ENCODE measurements around the gene ODAD2. TPM values are rescaled to one million over a fixed set of nuclear protein-coding genes. Genes with fewer than 3 reads are reported as not detected.

ODAD2 gene
- total and polyA plus RNA-seq, 2 donors (not counting 3 experiments of a cell fraction or from before 2014, with no cell fraction given), result 1.1 to 4.4 TPM

GRCh38 chr10:27838901-27839300 lies 160.0 kb downstream of the ODAD2 start:
- Histone ChIP-seq H2AFZ (ENCODE audit: low read depth, low read length) (no peak overlapping the region), H3K79me2 (ENCODE audit: control insufficient read depth, insufficient read depth, low read length) (no peaks in the 10 kb centered on the region), H3K9me3 (replicated peaks; ENCODE audit: control insufficient read depth, insufficient read depth, low read length) (no peaks in the 10 kb centered on the region), H3K9ac (replicated peaks; ENCODE audit: extremely low read depth, insufficient read depth, low read length) (no peak overlapping the region), H3K36me3 (ENCODE audit: control insufficient read depth in 2 of 2, extremely low read depth in 1 of 2, insufficient read depth in 2 of 2, low read length in 2 of 2) (no peaks in the 10 kb centered on the region), H3K9me1 (replicated peaks; ENCODE audit: control insufficient read depth, extremely low read depth, insufficient read depth, low read length) (no peaks in the 10 kb centered on the region), H3K27ac (ENCODE audit: insufficient read depth, low read depth, low read length) (no peak overlapping the region), H3K27me3 (ENCODE audit: control insufficient read depth in 2 of 2, insufficient read depth in 2 of 2, low read length in 2 of 2) (no peaks in the 10 kb centered on the region), H3K4me3 (replicated peaks in 1 of 3; ENCODE audit: insufficient read depth in 1 of 3, low read depth in 1 of 3, low read length in 3 of 3) (no peak overlapping the region), H3K4me2 (ENCODE audit: insufficient read depth, low read length) (no peak overlapping the region), H4K20me1 (replicated peaks; ENCODE audit: control insufficient read depth, extremely low read depth, insufficient read depth, low read length) (no peaks in the 10 kb centered on the region), H3K4me1 (ENCODE audit: control insufficient read depth, extremely low read depth, insufficient read depth, low read length) (no peaks in the 10 kb centered on the region)
- TF ChIP-seq MYC (IDR thresholded peaks at IDR 0.05; ENCODE audit: low read depth, low read length) (no peak), POLR2AphosphoS5 (IDR thresholded peaks at IDR 0.05; ENCODE audit: insufficient read depth, low read depth, low read length) (no peak), CTCF (IDR thresholded peaks at IDR 0.05; ENCODE audit: extremely low read depth in 1 of 2, insufficient read depth in 1 of 2, low read depth in 1 of 2, low read length in 2 of 2) (no peak), JUN (IDR thresholded peaks at IDR 0.05; ENCODE audit: borderline replicate concordance, insufficient read depth, insufficient read length, low read depth) (no peak), MAX (IDR thresholded peaks at IDR 0.05; ENCODE audit: insufficient read depth, insufficient read length) (no peak), FOS (IDR thresholded peaks at IDR 0.05; ENCODE audit: borderline replicate concordance, insufficient read depth, low read length) (no peak)
- no TSS peak for BruUV-seq (replicated peaks)
- FAIRE-seq (no peak), DNase-seq (ENCODE audit: low read depth, low spot score) (no peak)
- POLR2A ChIA-PET, result no interaction called here
- dilution Hi-C loops (cut with MboI; ENCODE audit: extremely low pct_ligation_motif_present, low sequenced_read_pairs), result no loop called here
- intact Hi-C loops (cut with micrococcal nuclease), result no loop called here
- CTCF ChIA-PET, result interaction anchor here (1.0 kb wide), 1 partner anchor 341 kb away, joined by 3 read pairs; no protein-coding TSS in a partner anchor
